Fibroblast of mammary gland (primary cell): ENCODE data around the gene NOCT.
A peak's percentile ranks its signal among the peaks of the same experiment; 100 is the strongest.
"Not testable (repeated sequence)": the region's sequence is repeated elsewhere in the genome, so short reads cannot be mapped to it uniquely, and the experiment has no call there.

Source experiments
- DNase-seq: peaks from one replicate; pipeline ENCODE4 v3.0.0-alpha.2; 2010; ENCODE audit warnings: low read depth
- H3K4me3 ChIP-seq: 2 replicates; pipeline ENCODE4 v1.5.1; 2011; ENCODE audit warnings: low read depth, mild to moderate bottlenecking, low read length, moderate library complexity; ENCODE audit not compliant: control insufficient read depth
- CTCF ChIP-seq: conservative IDR thresholded peaks from 2 replicates; pipeline ENCODE4 v1.5.1; 2011; ENCODE audit warnings: low read depth, low read length, inconsistent platforms; ENCODE audit not compliant: control insufficient read depth, insufficient read depth

Gene NOCT

GRCh38 chr4:139028191-139028661, 12.6 kb downstream of the NOCT start:
- no peak for TF ChIP-seq CTCF
- no peak overlapping the region for H3K4me3 ChIP-seq
- DNase-seq = no peak

- not testable (repeated sequence) for H3K4me3 ChIP-seq, DNase-seq
Measured at GRCh38 chr4:139029866-139030363, 14.3 kb downstream of the NOCT start.

- DNase-seq = peak; percentile 88
- H3K4me3 ChIP-seq = no peak overlapping the region
- TF ChIP-seq CTCF = peak; percentile 90
Measured at GRCh38 chr4:139030614-139031235, 15.1 kb downstream of the NOCT start.

GRCh38 chr4:139035650-139036049, 20.1 kb downstream of the NOCT start:
- TF ChIP-seq CTCF = no peak
- no peak overlapping the region for H3K4me3 ChIP-seq
- no peak for DNase-seq

GRCh38 chr4:139036885-139037284, 21.3 kb downstream of the NOCT start:
- no peak for DNase-seq
- H3K4me3 ChIP-seq = no peak overlapping the region
- no peak for TF ChIP-seq CTCF

- TF ChIP-seq CTCF = no peak
- no peak overlapping the region for H3K4me3 ChIP-seq
- no peak for DNase-seq
Measured at GRCh38 chr4:139038874-139039443, 23.4 kb downstream of the NOCT start.

GRCh38 chr4:139042981-139043460, 27.4 kb downstream of the NOCT start:
- TF ChIP-seq CTCF = no peak
- no peak for DNase-seq

More at GRCh38 chr4:139042981-139043460, 27.4 kb downstream of the NOCT start:
- no peak overlapping the region for H3K4me3 ChIP-seq
